Peyer's patch (tissue), 4 donors: ENCODE results near the gene SHISA5.

Experiments used
- POLR2A ChIP-seq, 2 donors: fragments of 450-650 bp; IDR thresholded peaks; one replicate each; pipeline ENCODE4 v1.5.1; 2017; ENCODE audit warnings: antibody characterized with exemption in 2 of 2, mild to moderate bottlenecking in 2 of 2, moderate library complexity in 2 of 2
- TF ChIP-seq, protein P1 (sequence below), 6 experiments: fragments of 450-650 bp in 4 of 6; fragments of 200-600 bp in 2 of 6; sonication (generic) in 1 of 6; IDR thresholded peaks; one replicate each; pipeline ENCODE4 v1.5.1; 2017 to 2019; ENCODE audit warnings: antibody characterized with exemption in 6 of 6, mild to moderate bottlenecking in 3 of 6, moderate library complexity in 1 of 6

DNA sequence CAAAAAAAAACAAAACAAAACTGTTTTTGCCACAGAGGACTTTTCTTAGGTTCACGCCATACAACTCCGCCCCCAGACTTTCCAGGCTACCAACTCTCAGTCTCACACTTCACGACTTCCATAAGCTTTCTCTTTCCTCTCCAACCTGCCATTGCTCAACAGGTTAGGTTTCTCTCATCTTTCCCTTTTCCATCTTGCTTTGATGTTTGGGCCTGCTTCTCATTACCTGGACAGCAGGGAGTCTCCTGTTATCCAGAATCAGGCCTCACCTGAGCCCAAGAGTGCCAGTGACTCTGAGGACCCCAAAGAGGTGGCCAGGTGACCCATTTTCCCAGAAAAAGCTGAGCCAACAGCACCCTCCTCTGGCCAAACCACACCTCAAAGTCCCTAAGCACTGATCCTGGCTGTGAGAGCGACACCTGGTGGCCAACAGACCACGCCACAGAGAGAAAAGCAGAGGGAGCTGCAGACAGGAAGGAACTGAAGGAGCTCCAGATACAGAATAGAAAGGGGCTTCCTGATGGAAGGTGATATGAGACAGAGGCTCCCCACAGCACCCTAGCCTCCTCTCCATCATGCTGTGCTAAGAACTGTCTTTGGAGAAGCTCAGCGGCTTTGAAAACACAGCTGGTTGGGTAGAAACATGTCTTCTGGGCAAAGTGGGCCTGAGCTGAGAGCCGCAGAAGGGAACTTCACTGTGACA is 68.0 kb downstream of the SHISA5 start:
- peak in 1 of 2 donors; percentile 10 for TF ChIP-seq POLR2A (IDR thresholded peaks at IDR 0.05)
- TF ChIP-seq, protein P1, sequence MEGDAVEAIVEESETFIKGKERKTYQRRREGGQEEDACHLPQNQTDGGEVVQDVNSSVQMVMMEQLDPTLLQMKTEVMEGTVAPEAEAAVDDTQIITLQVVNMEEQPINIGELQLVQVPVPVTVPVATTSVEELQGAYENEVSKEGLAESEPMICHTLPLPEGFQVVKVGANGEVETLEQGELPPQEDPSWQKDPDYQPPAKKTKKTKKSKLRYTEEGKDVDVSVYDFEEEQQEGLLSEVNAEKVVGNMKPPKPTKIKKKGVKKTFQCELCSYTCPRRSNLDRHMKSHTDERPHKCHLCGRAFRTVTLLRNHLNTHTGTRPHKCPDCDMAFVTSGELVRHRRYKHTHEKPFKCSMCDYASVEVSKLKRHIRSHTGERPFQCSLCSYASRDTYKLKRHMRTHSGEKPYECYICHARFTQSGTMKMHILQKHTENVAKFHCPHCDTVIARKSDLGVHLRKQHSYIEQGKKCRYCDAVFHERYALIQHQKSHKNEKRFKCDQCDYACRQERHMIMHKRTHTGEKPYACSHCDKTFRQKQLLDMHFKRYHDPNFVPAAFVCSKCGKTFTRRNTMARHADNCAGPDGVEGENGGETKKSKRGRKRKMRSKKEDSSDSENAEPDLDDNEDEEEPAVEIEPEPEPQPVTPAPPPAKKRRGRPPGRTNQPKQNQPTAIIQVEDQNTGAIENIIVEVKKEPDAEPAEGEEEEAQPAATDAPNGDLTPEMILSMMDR (IDR thresholded peaks at IDR 0.05), result peak; percentile 96 to 100 (median 100)
